ENCODE data around the gene CMBL. TPM values are rescaled to one million over a fixed set of nuclear protein-coding genes. Genes with fewer than 3 reads are reported as not detected.

The CMBL gene
- total and polyA plus RNA-seq, 2 of the 13 experiments (the other 11 are each of a cell fraction or from before 2014, with no cell fraction given): 11.5 to 17.0 TPM

DNA sequence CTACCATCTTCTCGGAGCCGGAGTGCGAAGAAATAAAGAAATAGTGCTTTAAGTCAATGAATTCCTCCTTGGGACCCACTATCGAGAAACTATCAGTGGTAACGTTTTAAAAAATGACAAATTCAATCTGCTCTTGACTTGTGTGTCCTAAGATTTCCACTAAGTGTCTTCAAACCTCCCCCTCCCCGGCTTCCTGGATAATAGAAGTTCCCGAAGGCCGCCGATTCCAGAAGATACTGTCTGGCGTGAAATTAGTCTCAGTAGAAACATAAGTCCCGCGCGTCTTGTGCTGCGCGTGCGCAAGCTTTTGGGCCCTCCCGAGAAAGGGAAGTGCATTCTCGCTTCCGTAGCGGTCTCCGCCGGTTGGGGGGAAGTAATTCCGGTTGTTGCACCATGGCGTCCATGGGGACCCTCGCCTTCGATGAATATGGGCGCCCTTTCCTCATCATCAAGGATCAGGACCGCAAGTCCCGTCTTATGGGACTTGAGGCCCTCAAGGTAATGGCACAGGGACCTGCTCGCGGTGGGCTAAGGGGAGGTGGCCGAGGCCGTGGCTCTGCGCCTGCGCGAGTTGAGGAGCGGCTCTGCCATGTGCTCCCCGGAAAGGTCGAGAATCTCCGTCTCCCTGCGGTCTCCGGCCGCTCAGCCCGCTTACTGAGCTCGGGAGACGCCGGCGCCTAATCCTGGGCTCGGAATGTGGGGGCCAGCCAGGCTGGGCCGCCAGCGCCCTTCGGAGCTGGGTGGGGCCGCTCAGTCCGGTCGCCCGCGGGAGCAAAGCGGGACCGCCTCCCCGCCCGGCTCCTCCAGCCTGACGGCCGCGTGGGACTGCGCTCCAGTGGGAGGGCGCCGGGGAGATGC, 57.5 kb downstream of the CMBL start, which contains the start of gene CCT5 (continued):
- no peak for TF ChIP-seq PREB (CRISPR knock-in tag; IDR thresholded peaks at IDR 0.05)
- TF ChIP-seq MAFF (IDR thresholded peaks at IDR 0.05; ENCODE audit: low read depth, low read length): no peak
- TF ChIP-seq ZNF816 (CRISPR knock-in tag; IDR thresholded peaks at IDR 0.05; ENCODE audit: borderline replicate concordance): no peak; the same call in 1 of the 2 replicates
- TF ChIP-seq, protein P1, sequence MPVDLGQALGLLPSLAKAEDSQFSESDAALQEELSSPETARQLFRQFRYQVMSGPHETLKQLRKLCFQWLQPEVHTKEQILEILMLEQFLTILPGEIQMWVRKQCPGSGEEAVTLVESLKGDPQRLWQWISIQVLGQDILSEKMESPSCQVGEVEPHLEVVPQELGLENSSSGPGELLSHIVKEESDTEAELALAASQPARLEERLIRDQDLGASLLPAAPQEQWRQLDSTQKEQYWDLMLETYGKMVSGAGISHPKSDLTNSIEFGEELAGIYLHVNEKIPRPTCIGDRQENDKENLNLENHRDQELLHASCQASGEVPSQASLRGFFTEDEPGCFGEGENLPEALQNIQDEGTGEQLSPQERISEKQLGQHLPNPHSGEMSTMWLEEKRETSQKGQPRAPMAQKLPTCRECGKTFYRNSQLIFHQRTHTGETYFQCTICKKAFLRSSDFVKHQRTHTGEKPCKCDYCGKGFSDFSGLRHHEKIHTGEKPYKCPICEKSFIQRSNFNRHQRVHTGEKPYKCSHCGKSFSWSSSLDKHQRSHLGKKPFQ (CRISPR knock-in tag; IDR thresholded peaks at IDR 0.05; ENCODE audit: insufficient replicate concordance): no peak
- no peak for TF ChIP-seq GLI4 (CRISPR knock-in tag; IDR thresholded peaks at IDR 0.05; ENCODE audit: borderline replicate concordance)
- peak; percentile 85; the same call in 1 of the 2 replicates for TF ChIP-seq KDM5B (CRISPR knock-in tag; IDR thresholded peaks at IDR 0.05; ENCODE audit: borderline replicate concordance)
- TF ChIP-seq ZNF124 (CRISPR knock-in tag; IDR thresholded peaks at IDR 0.05): peak; percentile 27; the same call in 1 of the 2 replicates
- TF ChIP-seq ZNF749 (CRISPR knock-in tag; IDR thresholded peaks at IDR 0.05; ENCODE audit: borderline replicate concordance): 0 out of 2 replicates have a peak, but pooled peaks have one; percentile 27
- TF ChIP-seq KDM3A (CRISPR knock-in tag; IDR thresholded peaks at IDR 0.05; ENCODE audit: low read depth): no peak
- no peak for TF ChIP-seq ZNF7 (CRISPR knock-in tag; IDR thresholded peaks at IDR 0.05)
- TF ChIP-seq ASH2L (IDR thresholded peaks at IDR 0.05; ENCODE audit: insufficient read length, low read depth, low read length): peak; percentile 73
- no peak for TF ChIP-seq CBFB (CRISPR knock-in tag; IDR thresholded peaks at IDR 0.05)
- TF ChIP-seq ZNF878 (CRISPR knock-in tag; IDR thresholded peaks at IDR 0.05): no peak
- peak; percentile 61; the same call in 1 of the 2 replicates for TF ChIP-seq TMF1 (CRISPR knock-in tag; IDR thresholded peaks at IDR 0.05; ENCODE audit: low read depth)
- no peak for TF ChIP-seq CENPT (CRISPR knock-in tag; IDR thresholded peaks at IDR 0.05; ENCODE audit: low read depth)
- 0 out of 2 replicates have a peak, but pooled peaks have one; percentile 39 for TF ChIP-seq MAZ (IDR thresholded peaks at IDR 0.05; ENCODE audit: borderline replicate concordance, low read depth, low read length)
- peak; percentile 61 for TF ChIP-seq MAZ (CRISPR knock-in tag; IDR thresholded peaks at IDR 0.05; ENCODE audit: low read depth)
- TF ChIP-seq ZNF326 (CRISPR knock-in tag; IDR thresholded peaks at IDR 0.05; ENCODE audit: borderline replicate concordance): no peak
- TF ChIP-seq U2AF2 (IDR thresholded peaks at IDR 0.05; ENCODE audit: low read depth, low read length): no peak
- TF ChIP-seq PCBP1 (IDR thresholded peaks at IDR 0.05; ENCODE audit: borderline replicate concordance, low read depth, low read length): 0 out of 2 replicates have a peak, but pooled peaks have one; percentile 56
- TF ChIP-seq ZNF234 (CRISPR knock-in tag; conservative IDR thresholded peaks at IDR 0.05): 0 out of 2 replicates have a peak, but pooled peaks have one; percentile 69
- TF ChIP-seq ZNF691 (CRISPR knock-in tag; IDR thresholded peaks at IDR 0.05; ENCODE audit: borderline replicate concordance, low read depth): peak; percentile 21; the same call in 1 of the 2 replicates

All from HepG2 (cell line).